Testis (tissue), 2 donors: ENCODE data around the gene FRAS1.

Experiments
- POLR2A ChIP-seq: fragments of 450-650 bp; IDR thresholded peaks from one replicate; pipeline ENCODE4 v1.6.1; 2017; ENCODE audit warnings: antibody characterized with exemption, mild to moderate bottlenecking, moderate library complexity
- TF ChIP-seq, protein P1 (sequence below), 3 experiments: fragments of 450-650 bp in 2 of 3; fragments of 200-600 bp in 1 of 3; sonication (generic) in 1 of 3; IDR thresholded peaks; one replicate each; pipeline ENCODE4 v1.5.1; 2016 to 2019; ENCODE audit warnings: antibody characterized with exemption in 3 of 3, mild to moderate bottlenecking in 2 of 3, moderate library complexity in 1 of 3

DNA sequence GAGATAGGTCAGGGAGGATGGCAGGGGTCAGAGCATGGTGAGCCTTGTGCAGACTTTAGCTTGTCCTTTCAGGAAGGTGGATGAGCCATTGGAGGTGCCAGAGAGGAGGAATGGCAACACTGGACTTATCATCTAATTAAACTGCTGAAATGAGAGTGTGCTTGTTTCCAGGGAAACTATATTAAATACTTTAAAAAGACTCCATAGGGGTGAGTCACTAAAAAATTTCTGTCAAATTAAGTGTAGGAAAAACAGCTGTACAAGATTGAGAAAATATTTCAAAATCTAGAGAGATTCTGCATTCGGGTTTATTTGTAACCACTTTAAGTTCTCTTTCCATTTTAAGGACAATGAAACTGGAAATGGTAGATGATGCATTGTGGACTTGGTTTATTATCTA is 11.4 kb downstream of the FRAS1 start:
- TF ChIP-seq, protein P1, sequence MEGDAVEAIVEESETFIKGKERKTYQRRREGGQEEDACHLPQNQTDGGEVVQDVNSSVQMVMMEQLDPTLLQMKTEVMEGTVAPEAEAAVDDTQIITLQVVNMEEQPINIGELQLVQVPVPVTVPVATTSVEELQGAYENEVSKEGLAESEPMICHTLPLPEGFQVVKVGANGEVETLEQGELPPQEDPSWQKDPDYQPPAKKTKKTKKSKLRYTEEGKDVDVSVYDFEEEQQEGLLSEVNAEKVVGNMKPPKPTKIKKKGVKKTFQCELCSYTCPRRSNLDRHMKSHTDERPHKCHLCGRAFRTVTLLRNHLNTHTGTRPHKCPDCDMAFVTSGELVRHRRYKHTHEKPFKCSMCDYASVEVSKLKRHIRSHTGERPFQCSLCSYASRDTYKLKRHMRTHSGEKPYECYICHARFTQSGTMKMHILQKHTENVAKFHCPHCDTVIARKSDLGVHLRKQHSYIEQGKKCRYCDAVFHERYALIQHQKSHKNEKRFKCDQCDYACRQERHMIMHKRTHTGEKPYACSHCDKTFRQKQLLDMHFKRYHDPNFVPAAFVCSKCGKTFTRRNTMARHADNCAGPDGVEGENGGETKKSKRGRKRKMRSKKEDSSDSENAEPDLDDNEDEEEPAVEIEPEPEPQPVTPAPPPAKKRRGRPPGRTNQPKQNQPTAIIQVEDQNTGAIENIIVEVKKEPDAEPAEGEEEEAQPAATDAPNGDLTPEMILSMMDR (IDR thresholded peaks at IDR 0.05): no peak
- no peak for TF ChIP-seq POLR2A
